Suprapubic skin (tissue), 4 donors: ENCODE measurements around the gene PIWIL1.

Experiments
- CTCF ChIP-seq, 2 donors: fragments of 200-600 bp in 1 of 2; fragments of 450-650 bp in 1 of 2; sonication (generic) in 1 of 2; IDR thresholded peaks; one replicate each; pipeline ENCODE4 v1.5.1; 2016 to 2019; ENCODE audit warnings: antibody characterized with exemption in 2 of 2, mild to moderate bottlenecking in 1 of 2, moderate library complexity in 1 of 2
- POLR2A ChIP-seq, 2 donors: fragments of 450-650 bp; IDR thresholded peaks; one replicate each; pipeline ENCODE4 v1.6.1; 2017; ENCODE audit warnings: antibody characterized with exemption in 2 of 2, mild to moderate bottlenecking in 2 of 2, moderate library complexity in 2 of 2
- POLR2AphosphoS5 ChIP-seq, 3 donors: sonication (generic); formaldehyde crosslinking; IDR thresholded peaks; one replicate each; pipeline ENCODE4 v1.6.1; 2017; ENCODE audit warnings: antibody characterized with exemption in 3 of 3

DNA sequence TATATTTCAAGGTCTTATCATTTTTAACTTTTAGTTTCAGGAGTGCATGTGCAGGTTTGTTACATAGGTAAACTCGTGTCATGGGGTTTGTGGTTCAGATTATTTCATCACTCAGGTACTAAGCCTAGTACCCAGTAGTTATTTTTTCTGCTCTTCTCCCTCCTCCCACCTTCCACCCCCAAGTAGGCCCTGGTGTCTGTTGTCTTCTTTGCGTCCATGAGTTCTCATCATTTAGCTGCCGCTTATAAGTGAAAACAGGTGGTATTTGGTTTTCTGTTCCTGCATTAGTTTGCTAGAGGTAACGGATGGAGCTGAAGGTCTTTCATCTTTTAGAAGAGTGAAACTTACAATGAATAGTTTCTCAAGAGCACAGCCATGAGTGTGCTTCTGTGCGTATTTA is 24.4 kb downstream of the PIWIL1 start:
- TF ChIP-seq CTCF (IDR thresholded peaks at IDR 0.05) = no peak
- TF ChIP-seq POLR2AphosphoS5 (IDR thresholded peaks at IDR 0.05) = no peak
- TF ChIP-seq POLR2A (IDR thresholded peaks at IDR 0.05) = no peak
